WTC11 (cell line): Measurements from ENCODE around the gene IGSF10. TPM values are rescaled to one million over a fixed set of nuclear protein-coding genes. Genes with fewer than 3 reads are reported as not detected.
A peak's percentile ranks its signal among the peaks of the same experiment; 100 is the strongest.

Source experiments
- ATAC-seq: fragments of 200-7000 bp; cut with Tn5 transposase; 2 replicates; pipeline ENCODE4 v1.10.0; 2021; ENCODE audit warnings: mild to moderate bottlenecking, moderate library complexity
- CTCF ChIA-PET: fragments of 300-600 bp; sonication (Branson Sonifier 250); formaldehyde crosslinking; loops from one replicate; lab custom pipeline; 2021; ENCODE audit warnings: antibody characterized with exemption; lab: Charles Lee
- POLR2A ChIA-PET: fragments of 350-600 bp; sonication (Branson Sonifier 250); formaldehyde crosslinking; loops from one replicate; lab custom pipeline; 2021; ENCODE audit warnings: antibody characterized with exemption; lab: Charles Lee
- DNase-seq: peaks from one replicate; pipeline ENCODE4 v3.0.0; 2021; ENCODE audit warnings: low spot score
- H3K27ac Mint-ChIP-seq: 2 replicates; pipeline ENCODE4 v1.8.0; 2021; ENCODE audit warnings: mixed read lengths
- H3K27me3 Mint-ChIP-seq: 2 replicates; pipeline ENCODE4 v1.8.0; 2021; ENCODE audit warnings: low read depth, mild to moderate bottlenecking, moderate library complexity, mixed read lengths
- H3K36me3 Mint-ChIP-seq: 2 replicates; pipeline ENCODE4 v1.8.0; 2021; ENCODE audit warnings: mixed read lengths
- H3K4me1 Mint-ChIP-seq: 2 replicates; pipeline ENCODE4 v1.8.0; 2022; ENCODE audit warnings: mixed read lengths
- H3K4me3 Mint-ChIP-seq: 2 replicates; pipeline ENCODE4 v1.8.0; 2021; ENCODE audit warnings: mild to moderate bottlenecking, moderate library complexity, mixed read lengths
- H3K9me3 Mint-ChIP-seq: 2 replicates; pipeline ENCODE4 v1.8.0; 2021; ENCODE audit warnings: mixed read lengths
- CBFB ChIP-seq: sonication (generic); formaldehyde crosslinking; IDR thresholded peaks from 2 replicates; pipeline ENCODE4 v1.8.1; 2022; ENCODE audit warnings: mild to moderate bottlenecking, low read depth, missing genetic modification reagents
- EMX1 ChIP-seq: fragments of 250-450 bp; sonication (Bioruptor Pico); IDR thresholded peaks from 2 replicates; pipeline ENCODE4 v1.8.0; 2021; ENCODE audit warnings: mild to moderate bottlenecking
- GABPB1 ChIP-seq: sonication (generic); formaldehyde crosslinking; IDR thresholded peaks from 2 replicates; pipeline ENCODE4 v1.8.1; 2023; ENCODE audit warnings: mild to moderate bottlenecking, missing genetic modification reagents
- GRHL2 ChIP-seq: fragments of 250-450 bp; sonication (Bioruptor Pico); IDR thresholded peaks from 2 replicates; pipeline ENCODE4 v1.8.0; 2022; ENCODE audit warnings: mild to moderate bottlenecking, moderate library complexity; ENCODE audit not compliant: insufficient replicate concordance, severe bottlenecking
- HMGA2 ChIP-seq: fragments of 250-450 bp; sonication (Bioruptor Pico); IDR thresholded peaks from 2 replicates; pipeline ENCODE4 v1.4.0; 2021; ENCODE audit warnings: mild to moderate bottlenecking, moderate library complexity
- JAZF1 ChIP-seq: fragments of 250-450 bp; sonication (Bioruptor Pico); IDR thresholded peaks from 2 replicates; pipeline ENCODE4 v1.9.0; 2021; ENCODE audit warnings: moderate library complexity, mild to moderate bottlenecking, inconsistent platforms
- KAT7 ChIP-seq: sonication (generic); formaldehyde crosslinking; IDR thresholded peaks from 2 replicates; pipeline ENCODE4 v1.8.1; 2023; ENCODE audit warnings: missing genetic modification reagents, mild to moderate bottlenecking, borderline replicate concordance
- MYBL2 ChIP-seq: sonication (generic); formaldehyde crosslinking; IDR thresholded peaks from 2 replicates; pipeline ENCODE4 v1.8.1; 2023; ENCODE audit warnings: mild to moderate bottlenecking, moderate library complexity, missing genetic modification reagents
- NFE2L1 ChIP-seq: sonication (generic); formaldehyde crosslinking; IDR thresholded peaks from 2 replicates; pipeline ENCODE4 v1.8.1; 2023; ENCODE audit warnings: missing genetic modification reagents
- NFYB ChIP-seq: sonication (generic); formaldehyde crosslinking; conservative IDR thresholded peaks from 2 replicates; pipeline ENCODE4 v1.8.0; 2022; ENCODE audit warnings: low read depth, missing genetic modification reagents
- NR3C1 ChIP-seq: sonication (generic); formaldehyde crosslinking; conservative IDR thresholded peaks from 2 replicates; pipeline ENCODE4 v1.8.1; 2023; ENCODE audit warnings: low read depth, mild to moderate bottlenecking, missing genetic modification reagents
- RORB ChIP-seq: fragments of 250-450 bp; sonication (Bioruptor Pico); IDR thresholded peaks from 2 replicates; pipeline ENCODE4 v1.9.0; 2021; ENCODE audit warnings: mild to moderate bottlenecking
- SMAD4 ChIP-seq: sonication (generic); formaldehyde crosslinking; IDR thresholded peaks from 2 replicates; pipeline ENCODE4 v1.8.0; 2022; ENCODE audit warnings: mild to moderate bottlenecking, missing genetic modification reagents
- SP1 ChIP-seq: sonication (generic); formaldehyde crosslinking; conservative IDR thresholded peaks from 2 replicates; pipeline ENCODE4 v1.8.1; 2022; ENCODE audit warnings: missing genetic modification reagents
- TCF7 ChIP-seq: sonication (generic); formaldehyde crosslinking; IDR thresholded peaks from 2 replicates; pipeline ENCODE4 v1.8.0; 2022; ENCODE audit warnings: mild to moderate bottlenecking, low read depth, missing genetic modification reagents, moderate library complexity
- ZNF121 ChIP-seq: sonication (generic); formaldehyde crosslinking; IDR thresholded peaks from 2 replicates; pipeline ENCODE4 v1.8.0; 2023; ENCODE audit warnings: missing genetic modification reagents
- ZNF396 ChIP-seq: fragments of 250-450 bp; sonication (Bioruptor Pico); IDR thresholded peaks from 2 replicates; pipeline ENCODE4 v1.8.0; 2021; ENCODE audit warnings: mild to moderate bottlenecking, moderate library complexity, borderline replicate concordance
- ZNF416 ChIP-seq: fragments of 250-450 bp; sonication (Bioruptor Pico); IDR thresholded peaks from 2 replicates; pipeline ENCODE4 v1.9.0; 2021; ENCODE audit warnings: mild to moderate bottlenecking, inconsistent platforms
- ZNF423 ChIP-seq: fragments of 250-450 bp; sonication (Bioruptor Pico); IDR thresholded peaks from 2 replicates; pipeline ENCODE4 v2.1.2; 2022; ENCODE audit warnings: mild to moderate bottlenecking, moderate library complexity
- total RNA-seq: library from RNA; stranded (reverse); gene quantifications from 3 replicates; pipeline ENCODE4 v1.2.3, GENCODE V29; 2021
- TF ChIP-seq, protein P1 (sequence below): sonication (generic); formaldehyde crosslinking; IDR thresholded peaks from 2 replicates; pipeline ENCODE4 v1.8.1; 2022; ENCODE audit warnings: mild to moderate bottlenecking, missing genetic modification reagents, moderate library complexity, borderline replicate concordance
- TF ChIP-seq, protein P2 (sequence below): sonication (generic); formaldehyde crosslinking; IDR thresholded peaks from 2 replicates; pipeline ENCODE4 v1.8.0; 2023; ENCODE audit warnings: missing genetic modification reagents
- TF ChIP-seq, protein P3 (sequence below): sonication (generic); formaldehyde crosslinking; IDR thresholded peaks from 2 replicates; pipeline ENCODE4 v1.8.0; 2022; ENCODE audit warnings: missing genetic modification reagents
- TF ChIP-seq, protein P4 (sequence below): sonication (generic); formaldehyde crosslinking; IDR thresholded peaks from 2 replicates; pipeline ENCODE4 v1.8.1; 2023; ENCODE audit warnings: mild to moderate bottlenecking, missing genetic modification reagents
- TF ChIP-seq, protein P5 (sequence below): sonication (generic); formaldehyde crosslinking; IDR thresholded peaks from 2 replicates; pipeline ENCODE4 v1.8.1; 2023; ENCODE audit warnings: mild to moderate bottlenecking, missing genetic modification reagents, moderate library complexity
- TF ChIP-seq, protein P6 (sequence below): sonication (generic); formaldehyde crosslinking; IDR thresholded peaks from 2 replicates; pipeline ENCODE4 v1.8.1; 2022; ENCODE audit warnings: mild to moderate bottlenecking, moderate library complexity, missing genetic modification reagents

Gene IGSF10
- total RNA-seq, 1 experiment from 2014 or later, result 0.70 TPM

DNA sequence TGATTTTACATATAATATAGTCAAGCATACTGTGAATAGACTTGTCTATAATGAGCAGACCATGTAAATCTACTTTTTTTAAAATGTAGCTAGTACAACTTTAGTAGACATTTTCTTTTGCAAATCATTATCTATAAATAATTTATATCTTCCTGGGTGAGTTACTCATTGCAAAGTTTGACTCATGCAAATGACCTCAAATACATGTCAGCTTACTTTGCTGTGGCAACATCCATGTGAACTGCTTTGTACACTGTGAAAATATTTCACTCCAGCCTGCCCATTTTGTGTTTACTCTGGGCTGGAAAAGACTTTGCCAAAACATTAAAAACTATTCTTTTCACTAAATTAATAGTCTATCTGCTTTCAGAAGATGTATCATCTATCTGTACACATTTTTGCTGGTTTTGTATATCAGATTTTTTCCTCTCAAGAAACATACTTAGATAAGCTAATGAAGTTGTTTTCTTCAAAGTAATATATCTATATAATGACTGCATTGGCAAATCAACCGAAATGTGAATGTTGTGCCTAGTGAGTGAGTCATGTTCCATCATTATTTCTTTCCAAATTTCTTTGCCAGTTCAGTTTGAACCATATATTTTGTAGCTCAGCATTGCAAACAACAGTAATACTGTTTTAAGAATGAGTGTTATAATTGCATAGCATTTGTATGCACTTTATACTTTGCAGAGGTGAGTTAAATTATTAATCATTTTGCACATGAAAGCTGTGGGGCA is 26.5 kb downstream of the IGSF10 start (continued):
- TF ChIP-seq, protein P1, sequence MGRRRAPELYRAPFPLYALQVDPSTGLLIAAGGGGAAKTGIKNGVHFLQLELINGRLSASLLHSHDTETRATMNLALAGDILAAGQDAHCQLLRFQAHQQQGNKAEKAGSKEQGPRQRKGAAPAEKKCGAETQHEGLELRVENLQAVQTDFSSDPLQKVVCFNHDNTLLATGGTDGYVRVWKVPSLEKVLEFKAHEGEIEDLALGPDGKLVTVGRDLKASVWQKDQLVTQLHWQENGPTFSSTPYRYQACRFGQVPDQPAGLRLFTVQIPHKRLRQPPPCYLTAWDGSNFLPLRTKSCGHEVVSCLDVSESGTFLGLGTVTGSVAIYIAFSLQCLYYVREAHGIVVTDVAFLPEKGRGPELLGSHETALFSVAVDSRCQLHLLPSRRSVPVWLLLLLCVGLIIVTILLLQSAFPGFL (CRISPR knock-in tag), result no peak
- TF ChIP-seq, protein P2, sequence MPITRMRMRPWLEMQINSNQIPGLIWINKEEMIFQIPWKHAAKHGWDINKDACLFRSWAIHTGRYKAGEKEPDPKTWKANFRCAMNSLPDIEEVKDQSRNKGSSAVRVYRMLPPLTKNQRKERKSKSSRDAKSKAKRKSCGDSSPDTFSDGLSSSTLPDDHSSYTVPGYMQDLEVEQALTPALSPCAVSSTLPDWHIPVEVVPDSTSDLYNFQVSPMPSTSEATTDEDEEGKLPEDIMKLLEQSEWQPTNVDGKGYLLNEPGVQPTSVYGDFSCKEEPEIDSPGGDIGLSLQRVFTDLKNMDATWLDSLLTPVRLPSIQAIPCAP, result no peak
- no peak for TF ChIP-seq SMAD4 (CRISPR knock-in tag)
- TF ChIP-seq, all 79 proteins: peak for 0

DNA sequence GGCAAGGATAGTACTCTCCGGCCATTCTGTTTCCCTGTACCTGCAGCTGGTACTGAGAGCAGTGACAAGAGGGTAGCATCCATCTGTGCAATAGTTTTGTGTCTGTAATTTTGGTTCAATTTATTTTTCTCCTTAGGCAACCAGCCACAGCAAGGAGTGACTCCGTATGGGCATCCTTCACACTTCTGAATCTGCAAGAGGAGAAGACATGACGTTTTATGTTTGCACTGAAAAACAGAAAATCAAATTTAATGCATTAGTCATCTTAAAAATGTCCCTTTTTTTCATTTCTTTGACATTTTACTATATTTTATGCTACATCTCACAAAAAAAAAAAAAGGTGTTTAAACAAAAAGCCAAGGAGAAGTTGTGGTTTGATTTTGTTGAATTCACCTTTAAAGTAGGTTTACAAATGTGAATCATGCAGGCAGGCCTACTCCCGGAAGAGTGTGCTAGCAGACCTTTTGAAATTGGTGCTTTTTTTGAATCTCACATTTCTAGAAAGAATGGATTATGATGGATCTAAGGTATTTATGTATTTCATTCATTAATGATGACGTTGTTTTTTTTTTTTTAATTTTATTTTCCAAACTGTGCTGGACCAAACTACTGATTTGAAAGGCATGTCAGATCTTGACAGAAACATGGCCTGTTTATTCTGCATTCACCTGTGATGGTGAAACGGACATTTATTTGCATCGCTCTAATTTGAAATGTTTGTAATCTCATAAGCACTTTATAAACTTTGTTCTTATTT is 28.1 kb downstream of the IGSF10 start:
- Mint-ChIP-seq H3K4me3 (no peak overlapping the region), H3K27me3 (peaks cover 14% of the 10 kb centered on the region), H3K4me1 (peaks cover 40% of the 10 kb centered on the region), H3K27ac (no peak overlapping the region), H3K36me3 (peaks cover 20% of the 10 kb centered on the region)
- ChIA-PET POLR2A (no interaction called here), CTCF (no interaction called here)
- no peak for ATAC-seq
- no peak for DNase-seq
- TF ChIP-seq KAT7 (no peak), ZNF423 (CRISPR knock-in tag) (no peak), RORB (CRISPR knock-in tag) (no peak), MYBL2 (CRISPR knock-in tag) (no peak), NR3C1 (no peak), JAZF1 (CRISPR knock-in tag) (no peak), ZNF416 (CRISPR knock-in tag) (no peak), NFE2L1 (no peak), GABPB1 (no peak), TCF7 (CRISPR knock-in tag) (no peak), NFYB (no peak)
- TF ChIP-seq, protein P3, sequence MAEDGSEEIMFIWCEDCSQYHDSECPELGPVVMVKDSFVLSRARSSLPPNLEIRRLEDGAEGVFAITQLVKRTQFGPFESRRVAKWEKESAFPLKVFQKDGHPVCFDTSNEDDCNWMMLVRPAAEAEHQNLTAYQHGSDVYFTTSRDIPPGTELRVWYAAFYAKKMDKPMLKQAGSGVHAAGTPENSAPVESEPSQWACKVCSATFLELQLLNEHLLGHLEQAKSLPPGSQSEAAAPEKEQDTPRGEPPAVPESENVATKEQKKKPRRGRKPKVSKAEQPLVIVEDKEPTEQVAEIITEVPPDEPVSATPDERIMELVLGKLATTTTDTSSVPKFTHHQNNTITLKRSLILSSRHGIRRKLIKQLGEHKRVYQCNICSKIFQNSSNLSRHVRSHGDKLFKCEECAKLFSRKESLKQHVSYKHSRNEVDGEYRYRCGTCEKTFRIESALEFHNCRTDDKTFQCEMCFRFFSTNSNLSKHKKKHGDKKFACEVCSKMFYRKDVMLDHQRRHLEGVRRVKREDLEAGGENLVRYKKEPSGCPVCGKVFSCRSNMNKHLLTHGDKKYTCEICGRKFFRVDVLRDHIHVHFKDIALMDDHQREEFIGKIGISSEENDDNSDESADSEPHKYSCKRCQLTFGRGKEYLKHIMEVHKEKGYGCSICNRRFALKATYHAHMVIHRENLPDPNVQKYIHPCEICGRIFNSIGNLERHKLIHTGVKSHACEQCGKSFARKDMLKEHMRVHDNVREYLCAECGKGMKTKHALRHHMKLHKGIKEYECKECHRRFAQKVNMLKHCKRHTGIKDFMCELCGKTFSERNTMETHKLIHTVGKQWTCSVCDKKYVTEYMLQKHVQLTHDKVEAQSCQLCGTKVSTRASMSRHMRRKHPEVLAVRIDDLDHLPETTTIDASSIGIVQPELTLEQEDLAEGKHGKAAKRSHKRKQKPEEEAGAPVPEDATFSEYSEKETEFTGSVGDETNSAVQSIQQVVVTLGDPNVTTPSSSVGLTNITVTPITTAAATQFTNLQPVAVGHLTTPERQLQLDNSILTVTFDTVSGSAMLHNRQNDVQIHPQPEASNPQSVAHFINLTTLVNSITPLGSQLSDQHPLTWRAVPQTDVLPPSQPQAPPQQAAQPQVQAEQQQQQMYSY (CRISPR knock-in tag), result no peak
- TF ChIP-seq, all 79 proteins: peak for 0
- peaks cover 5% of the 10 kb centered on the region for H3K9me3 Mint-ChIP-seq

DNA sequence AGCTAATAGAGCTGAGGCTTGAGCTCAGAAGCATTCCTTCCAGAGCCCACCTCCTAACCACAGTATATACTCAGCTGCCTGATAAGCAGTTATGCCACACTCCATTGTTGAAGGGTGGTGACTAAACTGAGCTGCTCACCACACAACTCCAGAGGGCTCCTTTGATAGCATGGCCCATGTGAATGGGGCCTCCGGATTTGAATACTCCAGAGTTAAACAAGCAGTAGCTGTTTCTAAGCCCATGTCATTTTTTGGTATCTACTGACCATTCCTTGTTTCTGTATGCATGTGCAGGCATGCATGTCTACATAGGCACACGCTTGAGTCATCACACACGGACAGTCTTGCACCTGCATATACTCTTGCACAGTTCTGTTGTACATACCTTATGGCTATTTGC is 28.9 kb downstream of the IGSF10 start:
- CTCF ChIA-PET, result no interaction called here
- TF ChIP-seq JAZF1 (CRISPR knock-in tag) (no peak), EMX1 (CRISPR knock-in tag) (no peak), HMGA2 (CRISPR knock-in tag) (no peak), GRHL2 (CRISPR knock-in tag) (no peak), CBFB (CRISPR knock-in tag) (no peak), ZNF396 (CRISPR knock-in tag) (no peak), ZNF121 (CRISPR knock-in tag) (no peak), SP1 (no peak)
- TF ChIP-seq, protein P4, sequence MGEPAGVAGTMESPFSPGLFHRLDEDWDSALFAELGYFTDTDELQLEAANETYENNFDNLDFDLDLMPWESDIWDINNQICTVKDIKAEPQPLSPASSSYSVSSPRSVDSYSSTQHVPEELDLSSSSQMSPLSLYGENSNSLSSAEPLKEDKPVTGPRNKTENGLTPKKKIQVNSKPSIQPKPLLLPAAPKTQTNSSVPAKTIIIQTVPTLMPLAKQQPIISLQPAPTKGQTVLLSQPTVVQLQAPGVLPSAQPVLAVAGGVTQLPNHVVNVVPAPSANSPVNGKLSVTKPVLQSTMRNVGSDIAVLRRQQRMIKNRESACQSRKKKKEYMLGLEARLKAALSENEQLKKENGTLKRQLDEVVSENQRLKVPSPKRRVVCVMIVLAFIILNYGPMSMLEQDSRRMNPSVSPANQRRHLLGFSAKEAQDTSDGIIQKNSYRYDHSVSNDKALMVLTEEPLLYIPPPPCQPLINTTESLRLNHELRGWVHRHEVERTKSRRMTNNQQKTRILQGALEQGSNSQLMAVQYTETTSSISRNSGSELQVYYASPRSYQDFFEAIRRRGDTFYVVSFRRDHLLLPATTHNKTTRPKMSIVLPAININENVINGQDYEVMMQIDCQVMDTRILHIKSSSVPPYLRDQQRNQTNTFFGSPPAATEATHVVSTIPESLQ (CRISPR knock-in tag), result no peak
- TF ChIP-seq, protein P5, sequence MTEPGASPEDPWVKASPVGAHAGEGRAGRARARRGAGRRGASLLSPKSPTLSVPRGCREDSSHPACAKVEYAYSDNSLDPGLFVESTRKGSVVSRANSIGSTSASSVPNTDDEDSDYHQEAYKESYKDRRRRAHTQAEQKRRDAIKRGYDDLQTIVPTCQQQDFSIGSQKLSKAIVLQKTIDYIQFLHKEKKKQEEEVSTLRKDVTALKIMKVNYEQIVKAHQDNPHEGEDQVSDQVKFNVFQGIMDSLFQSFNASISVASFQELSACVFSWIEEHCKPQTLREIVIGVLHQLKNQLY (CRISPR knock-in tag), result no peak
- TF ChIP-seq, protein P6, sequence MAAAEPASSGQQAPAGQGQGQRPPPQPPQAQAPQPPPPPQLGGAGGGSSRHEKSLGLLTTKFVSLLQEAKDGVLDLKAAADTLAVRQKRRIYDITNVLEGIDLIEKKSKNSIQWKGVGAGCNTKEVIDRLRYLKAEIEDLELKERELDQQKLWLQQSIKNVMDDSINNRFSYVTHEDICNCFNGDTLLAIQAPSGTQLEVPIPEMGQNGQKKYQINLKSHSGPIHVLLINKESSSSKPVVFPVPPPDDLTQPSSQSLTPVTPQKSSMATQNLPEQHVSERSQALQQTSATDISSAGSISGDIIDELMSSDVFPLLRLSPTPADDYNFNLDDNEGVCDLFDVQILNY (CRISPR knock-in tag), result no peak

More for the DNA sequence above, 28.9 kb downstream of the IGSF10 start:
- peaks cover 5% of the 10 kb centered on the region for H3K9me3 Mint-ChIP-seq
- POLR2A ChIA-PET, result no interaction called here
- H3K36me3 Mint-ChIP-seq, result peaks cover 20% of the 10 kb centered on the region
- no peak overlapping the region for H3K27ac Mint-ChIP-seq
- peaks cover 18% of the 10 kb centered on the region for H3K27me3 Mint-ChIP-seq
- no peak overlapping the region for H3K4me3 Mint-ChIP-seq
- no peak for DNase-seq
- peak; percentile 46; the same call in 1 of the 2 replicates for ATAC-seq
- H3K4me1 Mint-ChIP-seq, result peaks cover 40% of the 10 kb centered on the region
